ENCODE data around the gene MICAL2. TPM values are rescaled to one million over a fixed set of nuclear protein-coding genes. Genes with fewer than 3 reads are reported as not detected.
A peak's percentile ranks its signal among the peaks of the same experiment; 100 is the strongest.

MICAL2 gene
- total RNA-seq, 2 donors from 2014 or later, result 60.8 to 124 TPM

GRCh38 chr11:12235553-12235946 is 125.2 kb downstream of the MICAL2 start:
- Mint-ChIP-seq H3K27ac (peak overlapping the region; percentile 95), H3K36me3 (peaks cover 29 to 58% of the 10 kb centered on the region in 2 donors), H3K9me3 (peaks cover 0 to 6% of the 10 kb centered on the region in 2 donors)
- peak; percentile 9 to 25 for ATAC-seq
- peak in 1 of 2 donors; percentile 12 for DNase-seq (ENCODE audit: low spot score in 2 of 2)

GRCh38 chr11:12235947-12236743 is 125.8 kb downstream of the MICAL2 start:
- DNase-seq (ENCODE audit: low spot score in 2 of 2) (peak; percentile 50 to 76), ATAC-seq (peak; percentile 85 to 87)
- Mint-ChIP-seq H3K27ac (peak overlapping the region; percentile 95), H3K36me3 (peaks cover 26 to 60% of the 10 kb centered on the region in 2 donors), H3K9me3 (peaks cover 0 to 6% of the 10 kb centered on the region in 2 donors)

- peaks cover 0 to 6% of the 10 kb centered on the region in 2 donors for H3K9me3 Mint-ChIP-seq
- H3K27ac Mint-ChIP-seq, result peak overlapping the region; percentile 95
- ATAC-seq (no peak), DNase-seq (ENCODE audit: low spot score in 2 of 2) (no peak)
- peaks cover 22 to 64% of the 10 kb centered on the region in 2 donors for H3K36me3 Mint-ChIP-seq
Observed at GRCh38 chr11:12236744-12237101, 126.3 kb downstream of the MICAL2 start.

- Mint-ChIP-seq H3K36me3 (peaks cover 19 to 65% of the 10 kb centered on the region in 2 donors), H3K9me3 (peaks cover 0 to 6% of the 10 kb centered on the region in 2 donors), H3K27ac (peak overlapping the region in 1 of 2 donors; percentile 95)
- DNase-seq (ENCODE audit: low spot score in 2 of 2) (no peak), ATAC-seq (no peak)
Observed at GRCh38 chr11:12237381-12237784, 127.0 kb downstream of the MICAL2 start.

GRCh38 chr11:12238420-12238819 is 128.0 kb downstream of the MICAL2 start:
- DNase-seq (ENCODE audit: low spot score in 2 of 2) (no peak), ATAC-seq (no peak)
- Mint-ChIP-seq H3K9me3 (peaks cover 0 to 6% of the 10 kb centered on the region in 2 donors), H3K27ac (no peak overlapping the region), H3K36me3 (peaks cover 19 to 66% of the 10 kb centered on the region in 2 donors)

- Mint-ChIP-seq H3K36me3 (peaks cover 14 to 66% of the 10 kb centered on the region in 2 donors), H3K27ac (no peak overlapping the region), H3K9me3 (peaks cover 0 to 4% of the 10 kb centered on the region in 2 donors)
- DNase-seq (ENCODE audit: low spot score in 2 of 2) (no peak), ATAC-seq (no peak)
Observed at GRCh38 chr11:12239396-12239795, 129.0 kb downstream of the MICAL2 start.

GRCh38 chr11:12239804-12240371 is 129.5 kb downstream of the MICAL2 start:
- Mint-ChIP-seq H3K27ac (no peak overlapping the region), H3K9me3 (no peaks in the 10 kb centered on the region), H3K36me3 (peaks cover 9 to 61% of the 10 kb centered on the region in 2 donors)
- DNase-seq (ENCODE audit: low spot score in 2 of 2) (no peak), ATAC-seq (no peak)

GRCh38 chr11:12240677-12241076 is 130.3 kb downstream of the MICAL2 start:
- ATAC-seq, result no peak
- Mint-ChIP-seq H3K27ac (peak overlapping the region in 1 of 2 donors; percentile 89), H3K36me3 (peaks cover 6 to 54% of the 10 kb centered on the region in 2 donors), H3K9me3 (no peaks in the 10 kb centered on the region)
- no peak for DNase-seq (ENCODE audit: low spot score in 2 of 2)

GRCh38 chr11:12241401-12241800 is 131.0 kb downstream of the MICAL2 start:
- ATAC-seq, result no peak
- H3K27ac Mint-ChIP-seq, result no peak overlapping the region
- H3K36me3 Mint-ChIP-seq, result peaks cover 6 to 51% of the 10 kb centered on the region in 2 donors

GRCh38 chr11:12241971-12242672 is 131.7 kb downstream of the MICAL2 start:
- Mint-ChIP-seq H3K27ac (peak overlapping the region; percentile 7 to 89), H3K9me3 (no peaks in the 10 kb centered on the region), H3K36me3 (peaks cover 0 to 44% of the 10 kb centered on the region in 2 donors)
- ATAC-seq (peak; percentile 56 to 71), DNase-seq (ENCODE audit: low spot score in 2 of 2) (no peak)

More at GRCh38 chr11:12241401-12241800, 131.0 kb downstream of the MICAL2 start:
- DNase-seq (ENCODE audit: low spot score in 2 of 2), result no peak
- H3K9me3 Mint-ChIP-seq, result no peaks in the 10 kb centered on the region

- DNase-seq (ENCODE audit: low spot score in 2 of 2), result no peak
- H3K27ac Mint-ChIP-seq, result peak overlapping the region; percentile 7 to 89
- ATAC-seq, result no peak
- H3K9me3 Mint-ChIP-seq, result no peaks in the 10 kb centered on the region
- peaks cover 0 to 44% of the 10 kb centered on the region in 2 donors for H3K36me3 Mint-ChIP-seq
Observed at GRCh38 chr11:12242966-12243365, 132.6 kb downstream of the MICAL2 start.

- no peak for ATAC-seq
- Mint-ChIP-seq H3K27ac (peak overlapping the region in 1 of 2 donors; percentile 50), H3K9me3 (no peaks in the 10 kb centered on the region), H3K36me3 (peaks cover 0 to 38% of the 10 kb centered on the region in 2 donors)
- no peak for DNase-seq (ENCODE audit: low spot score in 2 of 2)
Observed at GRCh38 chr11:12243486-12243885, 133.1 kb downstream of the MICAL2 start.

- no peaks in the 10 kb centered on the region for H3K9me3 Mint-ChIP-seq
- peaks cover 0 to 36% of the 10 kb centered on the region in 2 donors for H3K36me3 Mint-ChIP-seq
- peak overlapping the region in 1 of 2 donors; percentile 8 for H3K27ac Mint-ChIP-seq
- ATAC-seq (no peak), DNase-seq (ENCODE audit: low spot score in 2 of 2) (no peak)
Observed at GRCh38 chr11:12243911-12244550, 133.6 kb downstream of the MICAL2 start.

GRCh38 chr11:12245091-12245490 is 134.7 kb downstream of the MICAL2 start:
- no peak for DNase-seq (ENCODE audit: low spot score in 2 of 2)
- Mint-ChIP-seq H3K36me3 (peaks cover 0 to 42% of the 10 kb centered on the region in 2 donors), H3K9me3 (no peaks in the 10 kb centered on the region), H3K27ac (no peak overlapping the region)
- no peak for ATAC-seq

- DNase-seq (ENCODE audit: low spot score in 2 of 2) (no peak), ATAC-seq (no peak)
- H3K27ac Mint-ChIP-seq, result no peak overlapping the region
- no peaks in the 10 kb centered on the region for H3K9me3 Mint-ChIP-seq
- peaks cover 0 to 43% of the 10 kb centered on the region in 2 donors for H3K36me3 Mint-ChIP-seq
Observed at GRCh38 chr11:12245549-12246016, 135.2 kb downstream of the MICAL2 start.

GRCh38 chr11:12246147-12246546 is 135.8 kb downstream of the MICAL2 start:
- peaks cover 0 to 37% of the 10 kb centered on the region in 2 donors for H3K36me3 Mint-ChIP-seq
- H3K9me3 Mint-ChIP-seq, result no peaks in the 10 kb centered on the region
- no peak overlapping the region for H3K27ac Mint-ChIP-seq
- no peak for DNase-seq (ENCODE audit: low spot score in 2 of 2)
- ATAC-seq, result no peak
